HCT116 (cell line): ENCODE data around the gene NUB1. TPM values are rescaled to one million over a fixed set of nuclear protein-coding genes. Genes with fewer than 3 reads are reported as not detected.

Source experiments
- ATAC-seq: fragments of 200-7000 bp; cut with Tn5 transposase; 2 replicates; pipeline ENCODE4 v1.9.1; 2020; ENCODE audit warnings: mild to moderate bottlenecking, moderate library complexity
- BruUV-seq: library from RNA; stranded (reverse); fragments of 400-500 nt; replicated peaks from 2 replicates; lab custom pipeline; 2021; lab: Mats Ljungman, UMichigan
- CTCF ChIA-PET: fragments of 300-600 bp; sonication (Branson Sonifier 250); formaldehyde crosslinking; loops from one replicate; lab custom pipeline; 2021; ENCODE audit warnings: antibody characterized with exemption; lab: Charles Lee
- POLR2A ChIA-PET: fragments of 300-600, 350-600 bp; sonication (Branson Sonifier 250); formaldehyde crosslinking; loops from one replicate; lab custom pipeline; 2021; ENCODE audit warnings: antibody characterized with exemption; lab: Charles Lee
- RAD21 ChIA-PET, 2 experiments: fragments of 300-600 bp; sonication (Branson Sonifier 250); formaldehyde crosslinking; loops; one replicate each; lab custom pipeline; 2023; ENCODE audit warnings: low total read pairs in 2 of 2; ENCODE audit not compliant: uncharacterized antibody in 2 of 2, unreplicated experiment in 2 of 2, low non-redundant PET in 1 of 2; lab: Charles Lee
- DNase-seq: peaks from one replicate; pipeline ENCODE4 v3.0.0-alpha.2; 2010; ENCODE audit warnings: low read depth, low spot score
- H2AFZ ChIP-seq: fragments of 200-600 bp; shearing (Covaris generic), sonication (generic); 2 replicates; pipeline ENCODE4 v1.6.1; 2017; ENCODE audit warnings: low read depth, mixed run types, mixed read lengths, antibody characterized with exemption, low read length; ENCODE audit not compliant: poor library complexity, severe bottlenecking
- H3K27ac ChIP-seq: 2 replicates; pipeline ENCODE4 v1.5.1; 2012; ENCODE audit warnings: low read depth, low read length
- H3K27me3 ChIP-seq: fragments of 200-600 bp; sonication (generic); 2 replicates; pipeline ENCODE4 v1.6.1; 2016; ENCODE audit warnings: mixed run types, low read length, mixed read lengths; ENCODE audit not compliant: insufficient read depth
- H3K36me3 ChIP-seq, 2 experiments: fragments of 200-500 bp in 1 of 2; fragments of 200-600 bp in 1 of 2; sonication (Bioruptor generic) in 1 of 2; sonication (generic) in 1 of 2; 2 replicates each; pipeline versions ENCODE4 v1.5.1 to v1.6.1; 2014 to 2016; ENCODE audit warnings: low read length in 2 of 2, inconsistent platforms in 1 of 2, mixed read lengths in 1 of 2, mixed run types in 1 of 2; ENCODE audit not compliant: insufficient read depth in 2 of 2, control insufficient read depth in 1 of 2
- H3K4me1 ChIP-seq, 2 experiments: fragments of 200-600 bp in 1 of 2; sonication (generic) in 1 of 2; 2 replicates each; pipeline versions ENCODE4 v1.5.1 to v1.6.1; 2012 to 2017; ENCODE audit warnings: low read length in 2 of 2, inconsistent platforms in 1 of 2, mild to moderate bottlenecking in 1 of 2, mixed read lengths in 1 of 2, mixed run types in 1 of 2, moderate library complexity in 1 of 2; ENCODE audit not compliant: insufficient read depth in 2 of 2, control insufficient read depth in 1 of 2
- H3K4me2 ChIP-seq: fragments of 200-600 bp; sonication (generic); 2 replicates; pipeline ENCODE4 v1.6.1; 2017; ENCODE audit warnings: mixed run types, low read length, mixed read lengths
- H3K4me3 ChIP-seq, 2 experiments: fragments of 200-600 bp in 1 of 2; sonication (generic) in 1 of 2; replicated peaks in 1 of 2; 2 replicates each; pipeline ENCODE4 v1.5.1; 2011 to 2016; ENCODE audit warnings: low read length in 2 of 2, control low read depth in 1 of 2, low read depth in 1 of 2, mild to moderate bottlenecking in 1 of 2, mixed read lengths in 1 of 2, mixed run types in 1 of 2
- H3K79me2 ChIP-seq: fragments of 200-600 bp; sonication (generic); 2 replicates; pipeline ENCODE4 v1.6.1; 2017; ENCODE audit warnings: mild to moderate bottlenecking, mixed run types, low read length, moderate library complexity, mixed read lengths; ENCODE audit not compliant: insufficient read depth
- H3K9ac ChIP-seq: fragments of 200-600 bp; sonication (generic); 2 replicates; pipeline ENCODE4 v1.6.1; 2016; ENCODE audit warnings: low read length, mixed read lengths
- H3K9me2 ChIP-seq: fragments of 200-600 bp; sonication (generic), shearing (Covaris generic); 2 replicates; pipeline ENCODE4 v1.6.1; 2017; ENCODE audit warnings: mixed run types, mild to moderate bottlenecking, moderate library complexity; ENCODE audit not compliant: insufficient read depth
- H3K9me3 ChIP-seq, 2 experiments: fragments of 200-500 bp in 1 of 2; fragments of 200-600 bp in 1 of 2; sonication (Bioruptor generic) in 1 of 2; sonication (generic) in 1 of 2; 2 replicates each; pipeline ENCODE4 v1.6.1; 2014 to 2017; ENCODE audit warnings: low read length in 2 of 2, mixed read lengths in 2 of 2, inconsistent platforms in 1 of 2, low read depth in 1 of 2, mild to moderate bottlenecking in 1 of 2, mixed run types in 1 of 2, moderate library complexity in 1 of 2; ENCODE audit not compliant: control insufficient read depth in 1 of 2, insufficient read depth in 1 of 2
- H4K20me1 ChIP-seq: fragments of 200-600 bp; sonication (generic), shearing (Covaris generic); 2 replicates; pipeline ENCODE4 v1.6.1; 2017; ENCODE audit warnings: mixed run types, mild to moderate bottlenecking, moderate library complexity; ENCODE audit not compliant: insufficient read depth
- ATF3 ChIP-seq: IDR thresholded peaks from 2 replicates; pipeline ENCODE4 v1.6.1; 2012
- CBX3 ChIP-seq: IDR thresholded peaks from 2 replicates; pipeline ENCODE4 v1.6.1; 2012; ENCODE audit warnings: low read depth
- CEBPB ChIP-seq: IDR thresholded peaks from 2 replicates; pipeline ENCODE4 v1.6.1; 2012; ENCODE audit warnings: low read depth
- CTCF ChIP-seq, 3 experiments: fragments of 200-600 bp in 1 of 3; sonication (generic) in 1 of 3; IDR thresholded peaks in 2 of 3; conservative IDR thresholded peaks in 1 of 3; 2 replicates each; pipeline ENCODE4 v1.5.1; 2012 to 2017; ENCODE audit warnings: low read depth in 2 of 3, low read length in 2 of 3, antibody characterized with exemption in 1 of 3, borderline replicate concordance in 1 of 3, control low read depth in 1 of 3, mild to moderate bottlenecking in 1 of 3, mixed read lengths in 1 of 3, mixed run types in 1 of 3, moderate library complexity in 1 of 3; ENCODE audit not compliant: insufficient read depth in 1 of 3
- EGR1 ChIP-seq: IDR thresholded peaks from 2 replicates; pipeline ENCODE4 v1.6.1; 2012; ENCODE audit warnings: low read depth
- FOSL1 ChIP-seq: IDR thresholded peaks from 2 replicates; pipeline ENCODE4 v1.6.1; 2012; ENCODE audit warnings: low read depth
- JUND ChIP-seq: IDR thresholded peaks from 2 replicates; pipeline ENCODE4 v1.6.1; 2012
- MAX ChIP-seq: IDR thresholded peaks from 2 replicates; pipeline ENCODE4 v1.6.1; 2012
- POLR2A ChIP-seq: IDR thresholded peaks from 2 replicates; pipeline ENCODE4 v1.7.0; 2011; ENCODE audit warnings: borderline replicate concordance; ENCODE audit not compliant: insufficient read depth, insufficient read length; ENCODE audit errors: extremely low read depth
- POLR2AphosphoS5 ChIP-seq: IDR thresholded peaks from 2 replicates; pipeline ENCODE4 v1.6.1; 2011; ENCODE audit warnings: mild to moderate bottlenecking, low read depth, low read length, moderate library complexity
- RAD21 ChIP-seq: IDR thresholded peaks from 2 replicates; pipeline ENCODE4 v1.6.1; 2012; ENCODE audit warnings: low read depth, mild to moderate bottlenecking
- SIN3A ChIP-seq: IDR thresholded peaks from 2 replicates; pipeline ENCODE4 v1.6.1; 2012; ENCODE audit warnings: low read depth
- SP1 ChIP-seq: IDR thresholded peaks from 2 replicates; pipeline ENCODE4 v1.6.1; 2012; ENCODE audit warnings: low read depth
- SRF ChIP-seq: IDR thresholded peaks from 2 replicates; pipeline ENCODE4 v1.6.1; 2012; ENCODE audit warnings: low read depth
- TCF7L2 ChIP-seq: IDR thresholded peaks from 2 replicates; pipeline ENCODE4 v1.7.0; 2011; ENCODE audit warnings: borderline replicate concordance, inconsistent platforms; ENCODE audit not compliant: insufficient read depth, insufficient read length; ENCODE audit errors: extremely low read depth
- ZBTB33 ChIP-seq: IDR thresholded peaks from 2 replicates; pipeline ENCODE4 v1.6.1; 2011; ENCODE audit warnings: mild to moderate bottlenecking, low read length, moderate library complexity; ENCODE audit not compliant: insufficient replicate concordance; ENCODE audit errors: extremely low read depth
- ZFX ChIP-seq: fragments of 450-650 bp; IDR thresholded peaks from 2 replicates; pipeline ENCODE4 v1.6.1; 2017
- ZNF274 ChIP-seq: fragments of 200-500 bp; sonication (Bioruptor generic); IDR thresholded peaks from 2 replicates; pipeline ENCODE4 v1.6.1; 2014; ENCODE audit warnings: mild to moderate bottlenecking, low read depth, low read length, inconsistent platforms
- intact Hi-C: fragments of 100-400 bp; cut with micrococcal nuclease; formaldehyde crosslinking; loops from 2 replicates; pipeline ENCODE4 v1.10.0; 2022
- total RNA-seq: library from RNA; stranded (reverse); gene quantifications from one replicate; pipeline ENCODE4 v1.2.1, GENCODE V29; 2021; ENCODE audit not compliant: unreplicated experiment

Gene NUB1
- total RNA-seq, 1 experiment from 2014 or later: 44.0 TPM

GRCh38 chr7:151299530-151299929, 42.1 kb upstream of the NUB1 start:
- Histone ChIP-seq H2AFZ (no peak overlapping the region), H3K79me2 (no peaks in the 10 kb centered on the region), H3K9me3 (no peaks in the 10 kb centered on the region), H3K27me3 (no peaks in the 10 kb centered on the region), H3K36me3 (no peaks in the 10 kb centered on the region), H3K4me1 (peaks cover 0 to 8% of the 10 kb centered on the region in 2 experiments; a peak in 1 of 4 replicates), H3K4me2 (no peak overlapping the region), H3K27ac (no peak overlapping the region), H3K9ac (no peak overlapping the region), H3K9me2 (no peaks in the 10 kb centered on the region), H3K4me3 (no peak overlapping the region), H4K20me1 (no peaks in the 10 kb centered on the region)
- ChIA-PET POLR2A (no interaction called here), RAD21 (no interaction called here), CTCF (no interaction called here)
- no peak for DNase-seq
- TF ChIP-seq ATF3: no peak
- no peak for TF ChIP-seq POLR2A
- TF ChIP-seq CBX3: no peak
- no peak for TF ChIP-seq ZBTB33
- no peak for TF ChIP-seq ZNF274
- no peak for TF ChIP-seq CEBPB
- TF ChIP-seq ZFX: no peak
- TF ChIP-seq MAX: no peak
- no peak for TF ChIP-seq SRF
- TF ChIP-seq TCF7L2: no peak
- no peak for TF ChIP-seq FOSL1
- no peak for TF ChIP-seq SIN3A
- no peak for TF ChIP-seq POLR2AphosphoS5
- no peak for TF ChIP-seq EGR1
- TF ChIP-seq RAD21: no peak
- no peak for TF ChIP-seq JUND
- no peak for TF ChIP-seq CTCF (IDR thresholded peaks at IDR 0.05 in 2 of 3, conservative IDR thresholded peaks at IDR 0.05 in 1 of 3; ENCODE audit: borderline replicate concordance in 1 of 3, insufficient read depth in 1 of 3, low read depth in 2 of 3, low read length in 2 of 3)
- TF ChIP-seq SP1: no peak
- no TSS peak for BruUV-seq
- intact Hi-C loops: no loop called here
- ATAC-seq: no peak
